GM18519 (cell line): ENCODE data around the gene PRKCG.
"Not testable (repeated sequence)": the region's sequence is repeated elsewhere in the genome, so short reads cannot be mapped to it uniquely, and the experiment has no call there.

ENCODE experiments used
- ATAC-seq: cut with Tn5 transposase; IDR thresholded peaks from one replicate; pipeline ENCODE4 v1.9.1; 2021; ENCODE audit warnings: mild to moderate bottlenecking, moderate library complexity; ENCODE audit not compliant: unreplicated experiment, low FRiP score

PRKCG gene

GRCh38 chr19:53881482-53882390, at the start of gene PRKCG:
TSS of gene PRKCG (plus strand) at chr19:53882197. CDS start at chr19:53882495, 298 bp downstream.
- ATAC-seq: no peak

GRCh38 chr19:53832861-53833260, 49.1 kb upstream of the PRKCG start:
- not testable (repeated sequence) for ATAC-seq

GRCh38 chr19:53838446-53838845, 43.6 kb upstream of the PRKCG start:
- ATAC-seq: not testable (repeated sequence)

GRCh38 chr19:53840241-53840640, 41.8 kb upstream of the PRKCG start:
- ATAC-seq: not testable (repeated sequence)

- not testable (repeated sequence) for ATAC-seq
Observed at GRCh38 chr19:53840914-53841313, 41.1 kb upstream of the PRKCG start.

- no peak for ATAC-seq
Observed at GRCh38 chr19:53844849-53845246, 37.1 kb upstream of the PRKCG start.

- ATAC-seq: no peak
Observed at GRCh38 chr19:53847555-53847954, 34.4 kb upstream of the PRKCG start.

- ATAC-seq: no peak
Observed at GRCh38 chr19:53849237-53849676, 32.7 kb upstream of the PRKCG start.

- no peak for ATAC-seq
Observed at GRCh38 chr19:53853707-53854106, 28.3 kb upstream of the PRKCG start.

GRCh38 chr19:53864308-53864836, 17.6 kb upstream of the PRKCG start:
- no peak for ATAC-seq

- ATAC-seq: no peak
Observed at GRCh38 chr19:53865523-53865917, 16.5 kb upstream of the PRKCG start.

- ATAC-seq: no peak
Observed at GRCh38 chr19:53865918-53866864, 15.8 kb upstream of the PRKCG start.

GRCh38 chr19:53866865-53867224, 15.2 kb upstream of the PRKCG start:
- ATAC-seq: no peak

GRCh38 chr19:53867225-53868090, 14.5 kb upstream of the PRKCG start, which contains the start of gene MYADM:
TSS of gene MYADM (plus strand) at chr19:53867883. CDS start at chr19:53873530, 5,647 bp downstream.
- ATAC-seq: peak; percentile 49

GRCh38 chr19:53868091-53868891, 13.7 kb upstream of the PRKCG start:
- no peak for ATAC-seq

GRCh38 chr19:53868892-53869804, 12.8 kb upstream of the PRKCG start:
- peak; percentile 30 for ATAC-seq

- not testable (repeated sequence) for ATAC-seq
Observed at GRCh38 chr19:53869805-53870484, 12.1 kb upstream of the PRKCG start.
